SHP77 treated with DMSO at 0.1 percent for 48 hours (cell line): ENCODE results near the gene MYRF.

ENCODE experiments used
- DNase-seq: peaks from one replicate; lab custom pipeline; 2025; lab: John Stamatoyannopoulos, UW

Gene MYRF

DNA sequence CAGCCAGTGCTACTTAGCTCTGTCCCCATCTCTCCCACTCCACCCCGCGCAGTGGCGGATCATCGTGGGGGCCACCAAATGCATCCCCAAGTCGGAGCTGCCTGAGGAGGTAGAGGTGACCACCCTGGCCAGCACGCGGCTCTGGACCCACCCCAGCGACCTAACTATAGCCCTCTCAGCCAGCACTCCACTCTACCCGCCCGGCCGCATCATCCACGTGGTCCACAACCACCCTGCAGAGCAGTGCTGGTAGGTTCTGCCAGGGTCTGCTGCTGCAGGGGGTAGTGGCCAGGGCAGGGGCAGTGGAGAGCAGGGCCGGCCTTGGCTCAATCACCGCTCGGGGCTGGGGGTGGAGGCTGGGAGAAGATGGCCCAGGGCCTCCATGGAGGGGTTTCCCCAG, 13.0 kb upstream of the MYRF start:
- DNase-seq, result no peak

- no peak for DNase-seq
These were observed 12.5 kb upstream of the MYRF start for GRCh38 chr11:61739966-61740365.

DNA sequence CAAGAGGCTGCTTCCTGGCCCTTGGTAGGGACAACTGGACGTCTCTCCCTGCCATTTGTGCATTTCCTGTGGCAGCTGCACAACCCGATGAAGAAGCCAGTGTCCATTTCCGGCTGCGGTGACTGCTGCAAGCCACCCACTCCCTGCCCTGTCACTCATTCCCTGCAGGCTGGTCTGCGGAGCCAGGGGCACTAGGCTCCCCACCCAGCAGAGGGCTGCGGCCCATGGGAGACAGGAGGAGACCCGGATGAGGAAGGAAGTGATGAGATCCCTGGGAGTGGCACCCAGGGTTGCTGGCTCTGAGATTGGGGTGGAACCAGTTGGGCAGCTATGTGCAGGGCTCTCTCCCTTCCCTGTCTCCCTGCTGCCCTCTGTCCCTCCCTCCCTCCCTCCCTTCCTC, 10.0 kb upstream of the MYRF start:
- no peak for DNase-seq

DNA sequence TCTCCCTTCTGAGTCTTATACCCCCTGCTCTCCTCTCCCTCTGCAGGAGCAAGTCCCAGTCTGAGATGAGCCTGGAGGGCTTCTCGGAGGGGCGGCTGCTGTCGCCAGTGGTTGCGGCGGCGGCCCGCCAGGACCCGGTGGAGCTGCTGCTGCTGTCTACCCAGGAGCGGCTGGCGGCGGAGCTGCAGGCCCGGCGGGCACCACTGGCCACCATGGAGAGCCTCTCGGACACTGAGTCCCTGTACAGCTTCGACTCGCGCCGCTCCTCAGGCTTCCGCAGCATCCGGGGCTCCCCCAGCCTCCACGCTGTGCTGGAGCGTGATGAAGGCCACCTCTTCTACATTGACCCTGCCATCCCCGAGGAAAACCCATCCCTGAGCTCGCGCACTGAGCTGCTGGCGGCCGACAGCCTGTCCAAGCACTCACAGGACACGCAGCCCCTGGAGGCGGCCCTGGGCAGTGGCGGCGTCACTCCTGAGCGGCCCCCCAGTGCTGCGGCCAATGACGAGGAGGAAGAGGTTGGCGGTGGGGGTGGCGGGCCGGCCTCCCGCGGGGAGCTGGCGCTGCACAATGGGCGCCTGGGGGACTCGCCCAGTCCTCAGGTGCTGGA, 8.8 kb upstream of the MYRF start:
- no peak for DNase-seq

GRCh38 chr11:61744181-61744580, 8.3 kb upstream of the MYRF start:
- no peak for DNase-seq

DNA sequence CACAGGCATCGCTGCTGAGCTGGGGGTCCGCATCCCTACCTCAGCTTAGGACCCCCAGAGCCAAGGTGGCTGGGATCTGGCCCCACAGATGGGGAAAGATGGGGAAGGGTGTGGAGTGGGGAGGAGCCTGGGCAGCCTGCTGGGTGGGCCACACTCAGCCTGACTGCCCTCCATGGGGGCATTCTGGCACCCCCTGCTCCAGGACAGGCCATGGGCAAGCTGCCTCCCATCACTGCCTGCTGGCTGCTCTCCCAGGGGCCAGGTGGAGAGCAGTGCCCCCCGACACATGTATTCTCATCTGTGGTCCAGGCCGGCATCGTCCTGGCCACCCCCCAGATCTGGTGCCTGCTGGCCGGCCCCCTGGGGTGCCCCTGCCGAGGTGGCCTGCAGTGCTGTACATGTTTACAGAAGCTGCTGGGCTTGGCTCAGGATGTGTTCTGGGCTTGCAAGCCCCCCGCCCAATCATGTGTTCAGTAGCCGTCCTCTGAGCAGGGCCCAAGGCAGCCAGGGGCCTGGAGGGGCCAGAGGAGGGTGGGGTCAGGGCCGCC, 7.8 kb upstream of the MYRF start:
- DNase-seq, result no peak

- DNase-seq, result no peak
These were observed 6.5 kb upstream of the MYRF start for GRCh38 chr11:61745781-61746441.

DNA sequence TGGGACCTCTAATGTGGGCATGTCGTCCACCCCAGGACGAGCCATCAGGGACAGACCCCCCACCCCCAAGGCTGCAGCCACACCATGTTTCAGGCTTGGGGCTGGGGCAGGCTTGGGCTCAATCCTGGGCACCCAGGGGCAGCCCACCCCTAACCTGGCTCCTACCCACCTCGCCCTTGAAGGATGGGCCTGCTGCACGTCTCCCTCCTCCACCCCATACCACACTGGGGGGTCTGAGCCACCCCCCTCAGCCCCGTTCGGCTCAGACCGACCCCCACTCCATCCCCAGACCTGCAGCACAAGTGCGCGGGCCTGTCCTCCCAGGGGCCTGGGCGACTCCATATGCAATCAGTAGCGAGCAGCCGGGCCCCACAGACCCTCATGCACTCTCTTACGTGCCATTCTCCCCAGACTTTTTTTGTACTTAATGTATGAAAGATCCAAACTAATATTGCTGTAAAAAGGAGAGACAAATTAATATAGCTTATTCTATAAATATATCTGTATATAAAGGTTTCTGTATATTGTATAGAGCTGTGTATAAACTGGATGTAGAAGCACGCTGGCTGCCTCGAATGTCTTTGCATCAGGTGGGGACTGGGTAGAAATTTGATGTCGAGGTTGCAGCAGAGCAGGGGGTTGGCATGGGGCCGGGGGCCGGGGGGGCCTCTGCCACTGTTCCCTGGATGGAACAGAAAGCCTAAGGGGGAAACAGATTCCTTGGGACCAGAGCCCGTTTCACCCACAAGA, 5.8 kb upstream of the MYRF start:
- DNase-seq, result no peak

- peak; percentile 26 for DNase-seq
These were observed 5.1 kb upstream of the MYRF start for GRCh38 chr11:61747192-61747966.

DNA sequence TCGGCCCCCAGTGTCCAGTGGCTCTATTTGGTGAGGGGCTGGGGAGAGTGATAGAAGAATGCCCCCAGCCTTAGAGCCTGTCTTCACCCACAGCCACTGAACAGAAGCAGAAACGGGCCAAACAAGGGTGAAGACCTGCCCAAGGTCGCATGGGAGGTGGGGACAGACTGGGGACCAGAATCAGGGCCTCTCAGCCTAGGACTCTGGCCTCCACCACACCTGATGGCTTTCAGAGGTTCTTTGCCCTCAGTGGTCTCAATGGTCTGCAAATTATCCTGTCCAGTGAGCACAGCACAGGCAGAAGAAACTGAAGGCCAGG, 4.5 kb upstream of the MYRF start:
- no peak for DNase-seq

GRCh38 chr11:61749591-61750217, 2.7 kb upstream of the MYRF start:
- no peak for DNase-seq

DNA sequence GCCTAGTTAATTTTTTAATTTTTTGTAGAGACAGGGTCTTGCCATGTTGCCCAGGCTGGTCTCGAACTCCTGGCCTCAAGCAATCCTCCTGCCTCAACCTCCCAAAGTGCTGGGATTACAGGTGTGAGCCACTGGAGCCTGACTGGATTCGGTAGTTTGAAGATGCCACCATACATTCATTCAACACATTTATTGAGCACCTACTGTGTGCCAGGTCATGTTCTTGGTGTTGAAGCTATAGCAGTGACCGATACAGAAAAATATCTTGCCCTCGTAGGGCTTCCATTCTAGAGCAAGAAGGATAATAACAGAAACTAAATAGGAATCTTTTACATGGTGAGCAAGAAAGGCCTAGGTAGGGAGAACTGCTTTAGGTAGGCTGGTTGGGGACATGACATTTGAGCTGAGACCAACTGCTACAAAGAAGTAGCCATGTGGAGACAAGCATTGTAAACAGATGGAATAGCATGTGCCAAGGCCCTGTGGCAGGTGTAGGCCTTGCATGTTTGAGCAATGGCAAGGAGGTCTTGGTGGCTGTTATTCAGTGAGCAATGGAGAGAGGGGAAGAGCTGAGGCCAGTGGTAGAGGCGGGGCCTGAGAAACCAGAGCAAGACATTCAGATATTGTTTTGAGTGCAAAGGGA, 1.7 kb upstream of the MYRF start:
- DNase-seq, result no peak

- DNase-seq, result no peak
These were observed 1.1 kb upstream of the MYRF start for GRCh38 chr11:61751384-61751783.

DNA sequence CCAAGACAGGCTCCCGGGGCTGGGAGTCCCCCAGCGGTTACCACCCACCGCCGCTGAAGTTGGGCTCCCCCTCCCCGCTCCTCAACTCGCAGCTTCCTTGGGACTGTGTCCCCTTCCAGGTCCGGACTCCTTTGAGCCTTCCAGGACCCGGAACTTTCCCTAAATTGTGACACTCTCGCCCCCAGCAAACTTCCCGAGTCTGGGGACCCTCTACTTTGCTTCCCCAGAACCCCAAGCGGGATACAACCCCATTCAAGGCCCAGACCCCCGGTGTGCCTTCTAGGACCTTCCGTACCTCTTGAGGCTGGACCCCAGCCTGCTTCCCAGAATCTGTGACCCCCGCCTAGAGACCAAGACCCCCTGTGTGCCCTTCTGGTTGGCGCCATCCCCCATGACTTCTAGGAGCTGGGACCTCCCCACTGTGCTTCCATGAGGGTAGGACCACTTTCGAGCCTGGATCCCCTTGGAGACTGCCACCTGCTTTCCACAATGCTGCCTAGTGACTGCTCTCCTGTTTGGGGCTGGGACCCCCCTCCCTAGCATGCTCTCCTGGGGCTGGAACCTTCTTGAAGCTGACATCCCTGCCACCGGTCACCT, 587 bp downstream of the MYRF start:
- no peak for DNase-seq

- no peak for DNase-seq
These were observed 1.2 kb downstream of the MYRF start for GRCh38 chr11:61753672-61754071.

- DNase-seq, result no peak
These were observed 2.4 kb downstream of the MYRF start for GRCh38 chr11:61754534-61755482.

GRCh38 chr11:61756147-61756451, 3.7 kb downstream of the MYRF start:
- DNase-seq, result no peak

- DNase-seq, result no peak
These were observed 4.2 kb downstream of the MYRF start for GRCh38 chr11:61756452-61757212.

GRCh38 chr11:61757213-61757862, 4.9 kb downstream of the MYRF start:
- no peak for DNase-seq
